Erythroblast (primary cell): Measurements from ENCODE around the gene MED8.

Experiments
- GATA1 ChIP-seq: IDR thresholded peaks from 2 replicates; pipeline ENCODE4 v1.6.1; 2011; ENCODE audit warnings: low read depth, mild to moderate bottlenecking, control low read depth, low read length, moderate library complexity
- POLR2A ChIP-seq: IDR thresholded peaks from 2 replicates; pipeline ENCODE4 v1.6.1; 2011; ENCODE audit warnings: mild to moderate bottlenecking, low read length

GRCh38 chr1:43427524-43427923 is 37.9 kb upstream of the MED8 start:
- no peak for TF ChIP-seq POLR2A
- no peak for TF ChIP-seq GATA1
